ENCODE results near the gene SPEN.

Gene SPEN

GRCh38 chr1:15937146-15937545 lies 89.6 kb downstream of the SPEN start:
- ChIA-PET POLR2A (interaction anchor here (1.2 to 1.5 kb wide), 2 partner anchors 13 to 143 kb away, joined by 3 to 4 read pairs; no protein-coding TSS in a partner anchor), CTCF (interaction anchor here (0.6 to 1.4 kb wide), 6 partner anchors 14 to 130 kb away, joined by 3 to 4 read pairs (median 3); partner anchors contain the start of gene UQCRHL)
- peaks cover 7 to 99% of the 10 kb centered on the region in 2 experiments; a peak in 2 of 3 replicates for H3K36me3 ChIP-seq (ENCODE audit: control insufficient read depth in 2 of 2, insufficient read depth in 1 of 2, low read length in 2 of 2)
- TF ChIP-seq, protein P1, sequence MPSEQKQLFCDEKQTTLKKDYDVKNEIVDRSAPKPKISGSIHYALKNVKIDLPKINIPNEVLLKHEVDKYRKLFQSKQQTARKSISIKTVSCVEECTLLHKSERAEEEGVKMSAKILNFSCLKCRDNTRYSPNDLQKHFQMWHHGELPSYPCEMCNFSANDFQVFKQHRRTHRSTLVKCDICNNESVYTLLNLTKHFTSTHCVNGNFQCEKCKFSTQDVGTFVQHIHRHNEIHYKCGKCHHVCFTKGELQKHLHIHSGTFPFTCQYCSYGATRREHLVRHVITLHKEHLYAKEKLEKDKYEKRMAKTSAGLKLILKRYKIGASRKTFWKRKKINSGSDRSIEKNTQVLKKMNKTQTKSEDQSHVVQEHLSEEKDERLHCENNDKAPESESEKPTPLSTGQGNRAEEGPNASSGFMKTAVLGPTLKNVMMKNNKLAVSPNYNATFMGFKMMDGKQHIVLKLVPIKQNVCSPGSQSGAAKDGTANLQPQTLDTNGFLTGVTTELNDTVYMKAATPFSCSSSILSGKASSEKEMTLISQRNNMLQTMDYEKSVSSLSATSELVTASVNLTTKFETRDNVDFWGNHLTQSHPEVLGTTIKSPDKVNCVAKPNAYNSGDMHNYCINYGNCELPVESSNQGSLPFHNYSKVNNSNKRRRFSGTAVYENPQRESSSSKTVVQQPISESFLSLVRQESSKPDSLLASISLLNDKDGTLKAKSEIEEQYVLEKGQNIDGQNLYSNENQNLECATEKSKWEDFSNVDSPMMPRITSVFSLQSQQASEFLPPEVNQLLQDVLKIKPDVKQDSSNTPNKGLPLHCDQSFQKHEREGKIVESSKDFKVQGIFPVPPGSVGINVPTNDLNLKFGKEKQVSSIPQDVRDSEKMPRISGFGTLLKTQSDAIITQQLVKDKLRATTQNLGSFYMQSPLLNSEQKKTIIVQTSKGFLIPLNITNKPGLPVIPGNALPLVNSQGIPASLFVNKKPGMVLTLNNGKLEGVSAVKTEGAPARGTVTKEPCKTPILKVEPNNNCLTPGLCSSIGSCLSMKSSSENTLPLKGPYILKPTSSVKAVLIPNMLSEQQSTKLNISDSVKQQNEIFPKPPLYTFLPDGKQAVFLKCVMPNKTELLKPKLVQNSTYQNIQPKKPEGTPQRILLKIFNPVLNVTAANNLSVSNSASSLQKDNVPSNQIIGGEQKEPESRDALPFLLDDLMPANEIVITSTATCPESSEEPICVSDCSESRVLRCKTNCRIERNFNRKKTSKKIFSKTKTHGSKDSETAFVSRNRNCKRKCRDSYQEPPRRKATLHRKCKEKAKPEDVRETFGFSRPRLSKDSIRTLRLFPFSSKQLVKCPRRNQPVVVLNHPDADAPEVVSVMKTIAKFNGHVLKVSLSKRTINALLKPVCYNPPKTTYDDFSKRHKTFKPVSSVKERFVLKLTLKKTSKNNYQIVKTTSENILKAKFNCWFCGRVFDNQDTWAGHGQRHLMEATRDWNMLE (tag by site-specific recombination; conservative IDR thresholded peaks at IDR 0.05; ENCODE audit: low read depth) = no peak
- TF ChIP-seq, protein P2, sequence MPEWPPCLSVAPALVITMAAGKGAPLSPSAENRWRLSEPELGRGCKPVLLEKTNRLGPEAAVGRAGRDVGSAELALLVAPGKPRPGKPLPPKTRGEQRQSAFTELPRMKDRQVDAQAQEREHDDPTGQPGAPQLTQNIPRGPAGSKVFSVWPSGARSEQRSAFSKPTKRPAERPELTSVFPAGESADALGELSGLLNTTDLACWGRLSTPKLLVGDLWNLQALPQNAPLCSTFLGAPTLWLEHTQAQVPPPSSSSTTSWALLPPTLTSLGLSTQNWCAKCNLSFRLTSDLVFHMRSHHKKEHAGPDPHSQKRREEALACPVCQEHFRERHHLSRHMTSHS (tag by site-specific recombination; IDR thresholded peaks at IDR 0.05) = no peak
- TF ChIP-seq ZNF692 (tag by site-specific recombination; IDR thresholded peaks at IDR 0.05) = no peak
- no peak for TF ChIP-seq ZNF292 (tag by site-specific recombination; IDR thresholded peaks at IDR 0.05; ENCODE audit: borderline replicate concordance, low read depth)
- TF ChIP-seq SCRT2 (tag by site-specific recombination; IDR thresholded peaks at IDR 0.05) = no peak
- no peak for TF ChIP-seq ZNF146 (tag by site-specific recombination; IDR thresholded peaks at IDR 0.05)
- TF ChIP-seq ZNF423 (tag by site-specific recombination; IDR thresholded peaks at IDR 0.05) = no peak
- TF ChIP-seq ZNF148 (tag by site-specific recombination; IDR thresholded peaks at IDR 0.05; ENCODE audit: borderline replicate concordance) = no peak
- TF ChIP-seq ZNF600 (tag by site-specific recombination; IDR thresholded peaks at IDR 0.05) = 0 out of 2 replicates have a peak, but pooled peaks have one; percentile 5
- no peak for TF ChIP-seq IKZF3 (tag by site-specific recombination; IDR thresholded peaks at IDR 0.05)
- no peak for TF ChIP-seq MZF1 (tag by site-specific recombination; IDR thresholded peaks at IDR 0.05; ENCODE audit: borderline replicate concordance)
- TF ChIP-seq ZNF366 (tag by site-specific recombination; conservative IDR thresholded peaks at IDR 0.05) = no peak
- TF ChIP-seq KLF10 (tag by site-specific recombination; IDR thresholded peaks at IDR 0.05) = no peak
- TF ChIP-seq ZNF354C (tag by site-specific recombination; IDR thresholded peaks at IDR 0.05; ENCODE audit: borderline replicate concordance, low read depth) = no peak
- TF ChIP-seq, protein P3, sequence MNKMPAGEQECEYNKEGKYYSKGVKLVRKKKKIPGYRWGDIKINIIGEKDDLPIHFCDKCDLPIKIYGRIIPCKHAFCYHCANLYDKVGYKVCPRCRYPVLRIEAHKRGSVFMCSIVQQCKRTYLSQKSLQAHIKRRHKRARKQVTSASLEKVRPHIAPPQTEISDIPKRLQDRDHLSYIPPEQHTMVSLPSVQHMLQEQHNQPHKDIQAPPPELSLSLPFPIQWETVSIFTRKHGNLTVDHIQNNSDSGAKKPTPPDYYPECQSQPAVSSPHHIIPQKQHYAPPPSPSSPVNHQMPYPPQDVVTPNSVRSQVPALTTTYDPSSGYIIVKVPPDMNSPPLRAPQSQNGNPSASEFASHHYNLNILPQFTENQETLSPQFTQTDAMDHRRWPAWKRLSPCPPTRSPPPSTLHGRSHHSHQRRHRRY (tag by site-specific recombination; IDR thresholded peaks at IDR 0.05) = no peak
- TF ChIP-seq ZNF223 (tag by site-specific recombination; IDR thresholded peaks at IDR 0.05) = peak; percentile 44; the same call in 1 of the 2 replicates
- TF ChIP-seq ZNF747 (tag by site-specific recombination; IDR thresholded peaks at IDR 0.05) = no peak
- H3K4me1 ChIP-seq (ENCODE audit: control insufficient read depth, insufficient read depth, low read length) = no peaks in the 10 kb centered on the region
- H3K27ac ChIP-seq (ENCODE audit: extremely low read depth, low read depth, low read length) = no peak overlapping the region
- no peak overlapping the region for H3K4me3 ChIP-seq (ENCODE audit: low read depth, low read length)
- no peaks in the 10 kb centered on the region for H3K9me3 ChIP-seq (ENCODE audit: control insufficient read depth, insufficient read depth, low read depth, low read length)
